ENCODE measurements around the gene FGD2. TPM values are rescaled to one million over a fixed set of nuclear protein-coding genes. Genes with fewer than 3 reads are reported as not detected.

FGD2 gene
- total RNA-seq, 1 donor from 2014 or later = not detected

GRCh38 chr6:37030599-37030998, 25.1 kb downstream of the FGD2 start:
- Mint-ChIP-seq H3K4me3 (ENCODE audit: unreplicated experiment) (no peak overlapping the region), H3K36me3 (ENCODE audit: unreplicated experiment) (no peaks in the 10 kb centered on the region), H3K27ac (ENCODE audit: unreplicated experiment) (no peak overlapping the region), H3K27me3 (ENCODE audit: unreplicated experiment) (no peaks in the 10 kb centered on the region), H3K4me1 (ENCODE audit: unreplicated experiment) (no peaks in the 10 kb centered on the region), H3K9me3 (ENCODE audit: unreplicated experiment) (peaks cover 6% of the 10 kb centered on the region)
- no peak for TF ChIP-seq CTCF (IDR thresholded peaks at IDR 0.05)
- no peak for DNase-seq (ENCODE audit: extremely low spot score, unreplicated experiment)

- Mint-ChIP-seq H3K27me3 (ENCODE audit: unreplicated experiment) (no peaks in the 10 kb centered on the region), H3K9me3 (ENCODE audit: unreplicated experiment) (peaks cover 6% of the 10 kb centered on the region), H3K27ac (ENCODE audit: unreplicated experiment) (no peak overlapping the region), H3K4me3 (ENCODE audit: unreplicated experiment) (no peak overlapping the region), H3K4me1 (ENCODE audit: unreplicated experiment) (no peaks in the 10 kb centered on the region), H3K36me3 (ENCODE audit: unreplicated experiment) (no peaks in the 10 kb centered on the region)
- TF ChIP-seq CTCF (IDR thresholded peaks at IDR 0.05) = no peak
- no peak for DNase-seq (ENCODE audit: extremely low spot score, unreplicated experiment)
These were observed 26.8 kb downstream of the FGD2 start for GRCh38 chr6:37032239-37032638.

GRCh38 chr6:37033255-37033654, 27.8 kb downstream of the FGD2 start:
- no peak for TF ChIP-seq CTCF (IDR thresholded peaks at IDR 0.05)
- Mint-ChIP-seq H3K36me3 (ENCODE audit: unreplicated experiment) (no peaks in the 10 kb centered on the region), H3K9me3 (ENCODE audit: unreplicated experiment) (peaks cover 6% of the 10 kb centered on the region), H3K4me1 (ENCODE audit: unreplicated experiment) (no peaks in the 10 kb centered on the region), H3K27me3 (ENCODE audit: unreplicated experiment) (peaks cover 2% of the 10 kb centered on the region), H3K4me3 (ENCODE audit: unreplicated experiment) (no peak overlapping the region), H3K27ac (ENCODE audit: unreplicated experiment) (no peak overlapping the region)
- DNase-seq (ENCODE audit: extremely low spot score, unreplicated experiment) = no peak

GRCh38 chr6:37033819-37034795, 28.7 kb downstream of the FGD2 start:
- Mint-ChIP-seq H3K36me3 (ENCODE audit: unreplicated experiment) (no peaks in the 10 kb centered on the region), H3K4me1 (ENCODE audit: unreplicated experiment) (peaks cover 4% of the 10 kb centered on the region), H3K27ac (ENCODE audit: unreplicated experiment) (no peak overlapping the region)

More at GRCh38 chr6:37033819-37034795, 28.7 kb downstream of the FGD2 start:
- DNase-seq (ENCODE audit: extremely low spot score, unreplicated experiment) = no peak
- no peak for TF ChIP-seq CTCF (IDR thresholded peaks at IDR 0.05)
- Mint-ChIP-seq H3K4me3 (ENCODE audit: unreplicated experiment) (no peak overlapping the region), H3K9me3 (ENCODE audit: unreplicated experiment) (peaks cover 6% of the 10 kb centered on the region), H3K27me3 (ENCODE audit: unreplicated experiment) (peaks cover 5% of the 10 kb centered on the region)

Measured in osteocyte (in vitro differentiated cells).